Vagina (tissue), 2 donors: ENCODE measurements around the gene XKR8. TPM values are rescaled to one million over a fixed set of nuclear protein-coding genes. Genes with fewer than 3 reads are reported as not detected.

Experiments
- DNase-seq, 2 donors: peaks; one replicate each; pipeline ENCODE4 v3.0.0-alpha.2; 2017; ENCODE audit errors: extremely low spot score in 2 of 2
- H3K27ac ChIP-seq: fragments of 200-600 bp; sonication (generic); one replicate; pipeline ENCODE4 v1.5.1; 2019
- H3K27me3 ChIP-seq: fragments of 200-600 bp; sonication (generic); one replicate; pipeline ENCODE4 v1.5.1; 2019
- H3K36me3 ChIP-seq, 2 donors: fragments of 200-600 bp; sonication (generic); one replicate each; pipeline ENCODE4 v1.5.1; 2017 to 2019
- H3K4me1 ChIP-seq: fragments of 200-600 bp; sonication (generic); one replicate; pipeline ENCODE4 v1.5.1; 2019
- H3K4me3 ChIP-seq, 2 donors: fragments of 200-600 bp; sonication (generic); 1 replicate in 1 of 2; 2 replicates in 1 of 2; pipeline ENCODE4 v1.5.1; 2016 to 2019
- H3K9me3 ChIP-seq: fragments of 200-600 bp; sonication (generic); one replicate; pipeline ENCODE4 v1.5.1; 2019
- POLR2A ChIP-seq, 2 donors: fragments of 450-650 bp; IDR thresholded peaks; one replicate each; pipeline ENCODE4 v1.6.1; 2017; ENCODE audit warnings: antibody characterized with exemption in 2 of 2, mild to moderate bottlenecking in 2 of 2, moderate library complexity in 2 of 2
- POLR2AphosphoS5 ChIP-seq, 2 donors: sonication (generic); formaldehyde crosslinking; IDR thresholded peaks; one replicate each; pipeline ENCODE4 v1.9.0; 2017; ENCODE audit warnings: antibody characterized with exemption in 2 of 2, mild to moderate bottlenecking in 2 of 2, low read depth in 1 of 2; ENCODE audit not compliant: insufficient read depth in 1 of 2
- intact Hi-C: fragments of 100-400 bp; cut with DNase I; formaldehyde crosslinking; loops from one replicate; pipeline ENCODE4 v1.15.1; 2023
- total RNA-seq: library from RNA; depleted of rRNA; stranded (reverse); fragments of >200 nt; gene quantifications from one replicate; pipeline ENCODE4 v1.2.3, GENCODE V29; 2016
- TF ChIP-seq, protein P1 (sequence below), 3 experiments: fragments of 450-650 bp in 2 of 3; fragments of 200-600 bp in 1 of 3; sonication (generic) in 1 of 3; IDR thresholded peaks; one replicate each; pipeline ENCODE4 v1.5.1; 2017 to 2019; ENCODE audit warnings: antibody characterized with exemption in 3 of 3, mild to moderate bottlenecking in 2 of 3, moderate library complexity in 2 of 3

Gene XKR8
- total RNA-seq, 1 donor from 2014 or later, result 7.4 TPM

DNA sequence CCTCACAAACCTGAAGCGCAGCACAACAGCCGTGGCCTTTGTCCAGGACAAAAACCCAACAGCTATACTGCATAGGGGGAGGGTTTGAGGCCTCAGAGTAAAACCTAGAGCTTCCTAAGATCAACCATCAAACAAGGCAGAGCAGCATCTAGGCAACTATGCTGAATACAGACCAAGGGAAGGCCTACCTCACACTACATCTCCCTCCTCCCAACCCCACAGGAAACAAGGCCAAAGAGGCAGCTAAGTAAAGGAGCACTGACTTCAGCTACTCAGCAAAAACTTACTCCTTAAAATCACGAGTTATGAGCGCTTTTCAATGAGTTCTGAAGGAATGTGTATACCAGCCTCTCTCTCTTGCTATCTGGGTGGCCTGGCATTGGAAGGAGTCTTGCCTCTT is 12.4 kb downstream of the XKR8 start:
- Histone ChIP-seq H3K27ac (no peak overlapping the region), H3K9me3 (no peaks in the 10 kb centered on the region), H3K4me3 (no peak overlapping the region), H3K36me3 (peaks cover 0 to 19% of the 10 kb centered on the region in 2 donors), H3K27me3 (no peaks in the 10 kb centered on the region), H3K4me1 (peaks cover 11% of the 10 kb centered on the region)
- no peak for TF ChIP-seq POLR2A (IDR thresholded peaks at IDR 0.05)
- no peak for TF ChIP-seq POLR2AphosphoS5 (IDR thresholded peaks at IDR 0.05; ENCODE audit: insufficient read depth in 1 of 2, low read depth in 1 of 2)
- TF ChIP-seq, protein P1, sequence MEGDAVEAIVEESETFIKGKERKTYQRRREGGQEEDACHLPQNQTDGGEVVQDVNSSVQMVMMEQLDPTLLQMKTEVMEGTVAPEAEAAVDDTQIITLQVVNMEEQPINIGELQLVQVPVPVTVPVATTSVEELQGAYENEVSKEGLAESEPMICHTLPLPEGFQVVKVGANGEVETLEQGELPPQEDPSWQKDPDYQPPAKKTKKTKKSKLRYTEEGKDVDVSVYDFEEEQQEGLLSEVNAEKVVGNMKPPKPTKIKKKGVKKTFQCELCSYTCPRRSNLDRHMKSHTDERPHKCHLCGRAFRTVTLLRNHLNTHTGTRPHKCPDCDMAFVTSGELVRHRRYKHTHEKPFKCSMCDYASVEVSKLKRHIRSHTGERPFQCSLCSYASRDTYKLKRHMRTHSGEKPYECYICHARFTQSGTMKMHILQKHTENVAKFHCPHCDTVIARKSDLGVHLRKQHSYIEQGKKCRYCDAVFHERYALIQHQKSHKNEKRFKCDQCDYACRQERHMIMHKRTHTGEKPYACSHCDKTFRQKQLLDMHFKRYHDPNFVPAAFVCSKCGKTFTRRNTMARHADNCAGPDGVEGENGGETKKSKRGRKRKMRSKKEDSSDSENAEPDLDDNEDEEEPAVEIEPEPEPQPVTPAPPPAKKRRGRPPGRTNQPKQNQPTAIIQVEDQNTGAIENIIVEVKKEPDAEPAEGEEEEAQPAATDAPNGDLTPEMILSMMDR (IDR thresholded peaks at IDR 0.05), result no peak
- DNase-seq, result no peak
- intact Hi-C loops, result no loop called here

DNA sequence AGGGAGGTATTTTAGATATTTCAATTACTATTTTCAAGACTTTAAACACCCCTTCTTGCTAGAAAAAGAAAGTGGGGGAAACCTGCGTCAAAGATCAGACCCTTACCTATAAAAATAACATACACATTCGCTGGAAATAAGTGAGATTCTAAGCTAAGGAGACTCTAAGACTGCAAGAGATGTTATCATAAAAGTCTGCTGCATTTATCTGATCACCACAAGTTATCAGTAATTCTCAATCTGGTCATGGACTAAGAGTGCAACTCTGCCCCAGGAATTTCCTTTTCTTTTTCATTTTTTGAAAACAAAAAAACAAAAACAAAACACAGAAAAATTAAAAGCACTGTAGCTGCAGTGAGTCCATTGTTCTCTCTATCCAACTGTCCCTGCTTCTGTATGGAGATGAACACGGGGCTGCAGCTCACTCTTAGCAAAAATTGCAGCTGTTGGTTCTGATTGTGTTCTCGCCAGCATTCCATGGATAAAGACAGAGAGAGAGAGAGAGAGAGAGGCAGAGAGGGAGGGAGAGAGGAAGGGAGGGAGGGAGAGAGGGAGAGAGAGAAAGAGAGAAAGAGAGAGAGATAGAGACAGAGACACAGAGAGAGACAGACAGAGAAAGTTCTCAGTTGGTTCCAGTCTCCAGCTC is 14.1 kb downstream of the XKR8 start:
- DNase-seq, result no peak
- TF ChIP-seq POLR2A (IDR thresholded peaks at IDR 0.05) (no peak), POLR2AphosphoS5 (IDR thresholded peaks at IDR 0.05; ENCODE audit: insufficient read depth in 1 of 2, low read depth in 1 of 2) (no peak)
- TF ChIP-seq, protein P1 (IDR thresholded peaks at IDR 0.05), result no peak
- Histone ChIP-seq H3K9me3 (no peaks in the 10 kb centered on the region), H3K4me3 (no peak overlapping the region), H3K4me1 (peaks cover 11% of the 10 kb centered on the region), H3K36me3 (peaks cover 0 to 26% of the 10 kb centered on the region in 2 donors), H3K27ac (no peak overlapping the region), H3K27me3 (no peaks in the 10 kb centered on the region)
- intact Hi-C loops, result no loop called here

DNA sequence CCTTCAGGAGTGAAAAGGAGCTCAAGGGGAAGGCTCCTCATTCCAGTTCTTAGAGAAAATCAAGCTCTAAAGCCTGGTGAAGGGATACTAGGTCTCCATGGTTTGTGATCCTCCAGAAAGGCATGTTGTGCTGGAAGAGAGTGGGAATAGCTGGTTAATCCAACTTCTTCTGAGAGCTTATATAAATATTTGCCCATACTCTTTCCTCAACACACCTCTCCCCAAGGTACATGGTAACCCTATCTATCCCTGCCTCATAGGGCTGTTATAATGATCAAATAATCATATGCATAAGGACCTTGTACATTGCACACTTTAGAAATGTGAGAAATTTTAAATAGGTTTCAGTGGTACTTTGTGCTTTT is 14.6 kb downstream of the XKR8 start:
- peaks cover 0 to 26% of the 10 kb centered on the region in 2 donors for H3K36me3 ChIP-seq
- DNase-seq, result no peak
- intact Hi-C loops, result no loop called here

DNA sequence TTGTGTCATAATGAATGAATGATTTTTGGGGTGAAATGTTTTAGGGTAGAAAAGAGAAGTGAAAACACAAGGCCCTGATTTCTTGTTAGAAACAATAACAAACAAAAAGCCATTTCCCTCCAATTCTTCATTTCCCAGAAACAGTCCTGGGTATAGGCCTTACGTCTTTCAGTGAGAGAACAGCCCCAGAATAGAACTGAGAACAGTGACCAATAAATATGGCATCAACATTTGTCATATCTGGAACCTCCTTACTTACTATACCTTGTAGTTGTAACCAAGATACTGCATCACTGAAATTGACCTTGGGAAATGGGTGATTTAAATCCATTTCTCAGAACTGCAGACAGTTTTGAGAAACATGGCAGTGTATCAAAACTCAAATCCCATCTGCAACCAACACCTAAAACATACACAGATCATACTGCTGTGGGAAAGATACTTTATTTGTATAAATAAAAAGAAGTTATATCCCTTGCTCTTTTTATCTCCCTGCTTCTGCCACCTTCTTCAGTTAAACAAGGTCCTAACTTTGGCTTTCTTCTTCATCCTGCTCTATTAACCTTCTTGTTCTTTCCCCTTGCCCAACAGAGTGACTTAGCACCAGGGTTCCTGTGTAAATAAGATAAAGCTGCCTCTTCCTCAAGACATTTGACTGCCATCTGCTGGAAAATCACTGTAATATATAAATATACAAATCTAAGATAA is 19.5 kb downstream of the XKR8 start:
- intact Hi-C loops, result no loop called here
- TF ChIP-seq POLR2AphosphoS5 (IDR thresholded peaks at IDR 0.05; ENCODE audit: insufficient read depth in 1 of 2, low read depth in 1 of 2) (peak in 1 of 2 donors; percentile 36), POLR2A (IDR thresholded peaks at IDR 0.05) (no peak)
- TF ChIP-seq, protein P1 (IDR thresholded peaks at IDR 0.05), result peak; percentile 29 to 52 (median 46)
- Histone ChIP-seq H3K9me3 (no peaks in the 10 kb centered on the region), H3K27me3 (no peaks in the 10 kb centered on the region), H3K4me1 (no peaks in the 10 kb centered on the region), H3K36me3 (peaks cover 0 to 19% of the 10 kb centered on the region in 2 donors), H3K27ac (no peak overlapping the region), H3K4me3 (no peak overlapping the region)
- DNase-seq, result no peak

More for the DNA sequence above, 14.6 kb downstream of the XKR8 start:
- Histone ChIP-seq H3K9me3 (no peaks in the 10 kb centered on the region), H3K4me1 (peaks cover 11% of the 10 kb centered on the region), H3K27ac (no peak overlapping the region), H3K27me3 (no peaks in the 10 kb centered on the region), H3K4me3 (no peak overlapping the region)
- TF ChIP-seq POLR2A (IDR thresholded peaks at IDR 0.05) (no peak), POLR2AphosphoS5 (IDR thresholded peaks at IDR 0.05; ENCODE audit: insufficient read depth in 1 of 2, low read depth in 1 of 2) (no peak)
- TF ChIP-seq, protein P1 (IDR thresholded peaks at IDR 0.05), result no peak

DNA sequence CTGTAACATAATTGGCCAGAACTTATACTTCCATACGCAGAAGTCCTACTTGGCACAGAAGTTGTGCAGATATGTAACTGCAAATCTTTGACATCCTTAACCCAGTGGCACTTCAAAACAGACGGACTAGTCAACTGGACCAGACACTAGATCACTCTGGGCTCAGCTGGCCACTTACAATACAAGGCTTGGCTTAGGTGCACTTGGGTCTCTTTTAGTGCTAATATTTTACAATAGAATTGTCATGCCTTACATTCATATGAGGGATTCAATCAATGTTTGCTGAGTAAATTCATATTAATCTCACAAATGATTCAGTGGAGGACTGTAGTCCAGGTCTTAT is 20.1 kb downstream of the XKR8 start:
- Histone ChIP-seq H3K27me3 (no peaks in the 10 kb centered on the region), H3K27ac (no peak overlapping the region), H3K4me1 (no peaks in the 10 kb centered on the region), H3K4me3 (no peak overlapping the region), H3K9me3 (no peaks in the 10 kb centered on the region), H3K36me3 (peaks cover 0 to 17% of the 10 kb centered on the region in 2 donors)
- TF ChIP-seq, protein P1 (IDR thresholded peaks at IDR 0.05), result no peak
- no peak for DNase-seq
- intact Hi-C loops, result loop anchor here (10.0 kb wide), 1 partner anchor 115 kb away; no protein-coding TSS in a partner anchor
